ENCODE results near the gene APOBEC3G. TPM values are rescaled to one million over a fixed set of nuclear protein-coding genes. Genes with fewer than 3 reads are reported as not detected.

The APOBEC3G gene
- total and polyA plus RNA-seq, 2 of the 13 experiments (the other 11 are each of a cell fraction or from before 2014, with no cell fraction given) = 3.2 to 4.1 TPM

DNA sequence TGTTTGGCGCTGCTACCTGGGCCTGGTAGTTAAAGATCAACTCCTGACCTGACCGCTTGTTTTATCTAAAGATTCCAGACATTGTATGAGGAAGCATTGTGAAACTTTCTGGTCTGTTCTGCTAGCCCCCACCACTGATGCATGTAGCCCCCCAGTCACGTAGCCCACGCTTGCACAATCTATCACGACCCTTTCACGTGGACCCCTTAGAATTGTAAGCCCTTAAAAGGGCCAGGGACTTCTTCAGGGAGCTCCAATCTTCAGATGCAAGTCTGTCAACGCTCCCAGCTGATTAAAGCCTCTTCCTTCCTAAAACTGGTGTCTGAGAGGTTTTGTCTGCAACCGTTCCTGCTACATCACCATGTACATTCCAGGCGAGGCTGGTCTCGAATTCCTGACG lies 21.4 kb upstream of the APOBEC3G start (continued):
- TF ChIP-seq, protein P1, sequence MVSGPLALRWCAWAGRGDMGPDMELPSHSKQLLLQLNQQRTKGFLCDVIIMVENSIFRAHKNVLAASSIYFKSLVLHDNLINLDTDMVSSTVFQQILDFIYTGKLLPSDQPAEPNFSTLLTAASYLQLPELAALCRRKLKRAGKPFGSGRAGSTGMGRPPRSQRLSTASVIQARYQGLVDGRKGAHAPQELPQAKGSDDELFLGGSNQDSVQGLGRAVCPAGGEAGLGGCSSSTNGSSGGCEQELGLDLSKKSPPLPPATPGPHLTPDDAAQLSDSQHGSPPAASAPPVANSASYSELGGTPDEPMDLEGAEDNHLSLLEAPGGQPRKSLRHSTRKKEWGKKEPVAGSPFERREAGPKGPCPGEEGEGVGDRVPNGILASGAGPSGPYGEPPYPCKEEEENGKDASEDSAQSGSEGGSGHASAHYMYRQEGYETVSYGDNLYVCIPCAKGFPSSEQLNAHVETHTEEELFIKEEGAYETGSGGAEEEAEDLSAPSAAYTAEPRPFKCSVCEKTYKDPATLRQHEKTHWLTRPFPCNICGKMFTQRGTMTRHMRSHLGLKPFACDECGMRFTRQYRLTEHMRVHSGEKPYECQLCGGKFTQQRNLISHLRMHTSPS (CRISPR knock-in tag; IDR thresholded peaks at IDR 0.05; ENCODE audit: low read depth) = no peak
- TF ChIP-seq ATRX (CRISPR knock-in tag; IDR thresholded peaks at IDR 0.05; ENCODE audit: borderline replicate concordance) (no peak), ZNF619 (CRISPR knock-in tag; IDR thresholded peaks at IDR 0.05) (no peak), NCOA1 (CRISPR knock-in tag; IDR thresholded peaks at IDR 0.05) (no peak), ZNF350 (CRISPR knock-in tag; IDR thresholded peaks at IDR 0.05; ENCODE audit: borderline replicate concordance, low read depth) (no peak), ZNF12 (CRISPR knock-in tag; IDR thresholded peaks at IDR 0.05) (no peak), MED8 (CRISPR knock-in tag; IDR thresholded peaks at IDR 0.05; ENCODE audit: insufficient replicate concordance) (no peak), ZNF780A (CRISPR knock-in tag; IDR thresholded peaks at IDR 0.05) (no peak), TCF12 (IDR thresholded peaks at IDR 0.05) (no peak), TCF12 (CRISPR knock-in tag; IDR thresholded peaks at IDR 0.05) (0 out of 2 replicates have a peak, but pooled peaks have one; percentile 29), EZH2 (conservative IDR thresholded peaks at IDR 0.05; ENCODE audit: low read depth, low read length) (no peak), SETDB1 (CRISPR knock-in tag; IDR thresholded peaks at IDR 0.05; ENCODE audit: borderline replicate concordance) (peak; percentile 83; the same call in 1 of the 2 replicates), ISL2 (CRISPR knock-in tag; IDR thresholded peaks at IDR 0.05) (no peak), RBAK (CRISPR knock-in tag; IDR thresholded peaks at IDR 0.05) (no peak), NR1H2 (CRISPR knock-in tag; IDR thresholded peaks at IDR 0.05; ENCODE audit: borderline replicate concordance, low read depth) (no peak), KDM5A (IDR thresholded peaks at IDR 0.05; ENCODE audit: borderline replicate concordance, low read length) (no peak), ZNF101 (CRISPR knock-in tag; IDR thresholded peaks at IDR 0.05; ENCODE audit: borderline replicate concordance, low read depth) (no peak), MYC (CRISPR knock-in tag; IDR thresholded peaks at IDR 0.05; ENCODE audit: borderline replicate concordance) (no peak), MTA3 (CRISPR knock-in tag; IDR thresholded peaks at IDR 0.05) (no peak)
- TF ChIP-seq, protein P2, sequence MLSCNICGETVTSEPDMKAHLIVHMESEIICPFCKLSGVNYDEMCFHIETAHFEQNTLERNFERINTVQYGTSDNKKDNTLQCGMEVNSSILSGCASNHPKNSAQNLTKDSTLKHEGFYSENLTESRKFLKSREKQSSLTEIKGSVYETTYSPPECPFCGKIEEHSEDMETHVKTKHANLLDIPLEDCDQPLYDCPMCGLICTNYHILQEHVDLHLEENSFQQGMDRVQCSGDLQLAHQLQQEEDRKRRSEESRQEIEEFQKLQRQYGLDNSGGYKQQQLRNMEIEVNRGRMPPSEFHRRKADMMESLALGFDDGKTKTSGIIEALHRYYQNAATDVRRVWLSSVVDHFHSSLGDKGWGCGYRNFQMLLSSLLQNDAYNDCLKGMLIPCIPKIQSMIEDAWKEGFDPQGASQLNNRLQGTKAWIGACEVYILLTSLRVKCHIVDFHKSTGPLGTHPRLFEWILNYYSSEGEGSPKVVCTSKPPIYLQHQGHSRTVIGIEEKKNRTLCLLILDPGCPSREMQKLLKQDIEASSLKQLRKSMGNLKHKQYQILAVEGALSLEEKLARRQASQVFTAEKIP (CRISPR knock-in tag; IDR thresholded peaks at IDR 0.05; ENCODE audit: borderline replicate concordance) = no peak
- TF ChIP-seq, protein P3, sequence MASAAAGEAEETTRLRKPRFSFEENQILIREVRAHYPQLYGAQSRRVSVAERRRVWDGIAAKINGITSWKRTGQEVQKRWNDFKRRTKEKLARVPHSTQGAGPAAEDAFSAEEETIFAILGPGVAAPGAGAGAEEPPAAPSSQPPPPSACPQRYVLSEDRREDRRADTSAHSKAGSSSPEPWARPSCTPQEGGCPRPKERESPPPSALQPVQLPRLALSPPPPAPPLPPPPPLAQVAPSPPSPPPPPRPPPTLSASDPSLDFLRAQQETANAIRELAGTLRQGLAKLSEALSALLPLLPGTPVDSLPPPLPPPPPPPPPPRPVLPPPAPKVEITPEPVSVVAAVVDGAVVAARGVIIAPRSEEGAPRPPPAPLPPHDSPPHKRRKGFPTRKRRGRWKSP (CRISPR knock-in tag; IDR thresholded peaks at IDR 0.05) = no peak
- TF ChIP-seq, protein P4, sequence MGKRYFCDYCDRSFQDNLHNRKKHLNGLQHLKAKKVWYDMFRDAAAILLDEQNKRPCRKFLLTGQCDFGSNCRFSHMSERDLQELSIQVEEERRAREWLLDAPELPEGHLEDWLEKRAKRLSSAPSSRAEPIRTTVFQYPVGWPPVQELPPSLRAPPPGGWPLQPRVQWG (CRISPR knock-in tag; IDR thresholded peaks at IDR 0.05; ENCODE audit: borderline replicate concordance, low read depth) = no peak
- TF ChIP-seq, protein P5, sequence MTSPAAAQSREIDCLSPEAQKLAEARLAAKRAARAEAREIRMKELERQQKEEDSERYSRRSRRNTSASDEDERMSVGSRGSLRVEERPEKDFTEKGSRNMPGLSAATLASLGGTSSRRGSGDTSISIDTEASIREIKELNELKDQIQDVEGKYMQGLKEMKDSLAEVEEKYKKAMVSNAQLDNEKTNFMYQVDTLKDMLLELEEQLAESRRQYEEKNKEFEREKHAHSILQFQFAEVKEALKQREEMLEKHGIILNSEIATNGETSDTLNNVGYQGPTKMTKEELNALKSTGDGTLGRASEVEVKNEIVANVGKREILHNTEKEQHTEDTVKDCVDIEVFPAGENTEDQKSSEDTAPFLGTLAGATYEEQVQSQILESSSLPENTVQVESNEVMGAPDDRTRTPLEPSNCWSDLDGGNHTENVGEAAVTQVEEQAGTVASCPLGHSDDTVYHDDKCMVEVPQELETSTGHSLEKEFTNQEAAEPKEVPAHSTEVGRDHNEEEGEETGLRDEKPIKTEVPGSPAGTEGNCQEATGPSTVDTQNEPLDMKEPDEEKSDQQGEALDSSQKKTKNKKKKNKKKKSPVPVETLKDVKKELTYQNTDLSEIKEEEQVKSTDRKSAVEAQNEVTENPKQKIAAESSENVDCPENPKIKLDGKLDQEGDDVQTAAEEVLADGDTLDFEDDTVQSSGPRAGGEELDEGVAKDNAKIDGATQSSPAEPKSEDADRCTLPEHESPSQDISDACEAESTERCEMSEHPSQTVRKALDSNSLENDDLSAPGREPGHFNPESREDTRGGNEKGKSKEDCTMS (CRISPR knock-in tag; conservative IDR thresholded peaks at IDR 0.05) = no peak
- TF ChIP-seq, protein P6, sequence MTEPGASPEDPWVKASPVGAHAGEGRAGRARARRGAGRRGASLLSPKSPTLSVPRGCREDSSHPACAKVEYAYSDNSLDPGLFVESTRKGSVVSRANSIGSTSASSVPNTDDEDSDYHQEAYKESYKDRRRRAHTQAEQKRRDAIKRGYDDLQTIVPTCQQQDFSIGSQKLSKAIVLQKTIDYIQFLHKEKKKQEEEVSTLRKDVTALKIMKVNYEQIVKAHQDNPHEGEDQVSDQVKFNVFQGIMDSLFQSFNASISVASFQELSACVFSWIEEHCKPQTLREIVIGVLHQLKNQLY (CRISPR knock-in tag; IDR thresholded peaks at IDR 0.05) = peak; percentile 72; the same call in 1 of the 2 replicates

Measured in HepG2 (cell line).